Measurements from ENCODE around the gene USP33. TPM values are rescaled to one million over a fixed set of nuclear protein-coding genes. Genes with fewer than 3 reads are reported as not detected.
"Not testable (repeated sequence)": the region's sequence is repeated elsewhere in the genome, so short reads cannot be mapped to it uniquely, and the experiment has no call there.

Gene USP33
- total RNA-seq, 4 donors from 2014 or later, result 54.4 to 94.0 (median 84.6) TPM

- peaks cover 0 to 54% (median 6%) of the 10 kb centered on the region in 3 donors for H3K4me1 ChIP-seq
- peak in 1 of 4 experiments; percentile 28 for TF ChIP-seq CTCF (IDR thresholded peaks at IDR 0.05)
- TF ChIP-seq EP300 (IDR thresholded peaks at IDR 0.05), result no peak
- TF ChIP-seq POLR2AphosphoS5 (IDR thresholded peaks at IDR 0.05), result peak; percentile 41
- TF ChIP-seq POLR2A (IDR thresholded peaks at IDR 0.05), result peak in 1 of 2 donors; percentile 17
- peak within 1 kb of the TSS; percentile 68 to 90 for H3K4me3 ChIP-seq
- H3K9me3 ChIP-seq, result no peaks in the 10 kb centered on the region
- H3K27ac ChIP-seq, result peak within 1 kb of the TSS; percentile 66 to 95 (median 94)
- 1% methylated on average over 11 to 20 of the region's 56 CpGs for WGBS, 2 donors (ENCODE audit: low coverage in 1 of 2)
- no peaks in the 10 kb centered on the region for H3K36me3 ChIP-seq
- peak; percentile 84 for ATAC-seq
- H3K27me3 ChIP-seq, result no peaks in the 10 kb centered on the region
Measured at GRCh38 chr1:77682460-77683159, 77.0 kb downstream of the USP33 start, which contains the start of gene ZZZ3. Gene ZZZ3, minus strand, starts transcription at chr1:77682658. Its CDS starts 49,304 bp downstream, at chr1:77633354.

- Histone ChIP-seq H3K4me1 (peaks cover 0 to 72% (median 6%) of the 10 kb centered on the region in 3 donors), H3K27ac (no peak overlapping the region), H3K4me3 (no peak overlapping the region), H3K9me3 (no peaks in the 10 kb centered on the region), H3K36me3 (no peaks in the 10 kb centered on the region), H3K27me3 (no peaks in the 10 kb centered on the region)
- WGBS, 2 donors (ENCODE audit: low coverage in 1 of 2), result 80% methylated on average over 2 of the region's 2 CpGs; no CpG with 5 or more reads in 1 of the 2 donors
- no peak for TF ChIP-seq POLR2AphosphoS5 (IDR thresholded peaks at IDR 0.05)
- no peak for TF ChIP-seq POLR2A (IDR thresholded peaks at IDR 0.05)
- no peak for TF ChIP-seq CTCF (IDR thresholded peaks at IDR 0.05)
- TF ChIP-seq EP300 (IDR thresholded peaks at IDR 0.05), result no peak
- ATAC-seq, result no peak
Measured at GRCh38 chr1:77680173-77680572, 79.5 kb downstream of the USP33 start.

- Histone ChIP-seq H3K36me3 (no peaks in the 10 kb centered on the region), H3K9me3 (no peaks in the 10 kb centered on the region), H3K27me3 (no peaks in the 10 kb centered on the region), H3K4me1 (peaks cover 0 to 79% (median 6%) of the 10 kb centered on the region in 3 donors), H3K4me3 (no peak overlapping the region), H3K27ac (no peak overlapping the region)
- TF ChIP-seq CTCF (IDR thresholded peaks at IDR 0.05) (no peak), POLR2A (IDR thresholded peaks at IDR 0.05) (no peak), POLR2AphosphoS5 (IDR thresholded peaks at IDR 0.05) (no peak), EP300 (IDR thresholded peaks at IDR 0.05) (no peak)
- no peak for ATAC-seq
- 89% methylated on average over 4 to 5 of the region's 5 CpGs for WGBS, 2 donors (ENCODE audit: low coverage in 1 of 2)
Measured at GRCh38 chr1:77678660-77679610, 80.7 kb downstream of the USP33 start.

GRCh38 chr1:77674807-77675206 lies 84.8 kb downstream of the USP33 start:
- H3K4me1 ChIP-seq, result peaks cover 0 to 86% (median 4%) of the 10 kb centered on the region in 3 donors
- not testable (repeated sequence) for H3K27ac ChIP-seq, H3K9me3 ChIP-seq, H3K36me3 ChIP-seq, ATAC-seq, H3K4me3 ChIP-seq, H3K27me3 ChIP-seq
- 83 to 86% methylated on average over 1 to 2 of the region's 3 CpGs for WGBS, 2 donors (ENCODE audit: low coverage in 1 of 2)

- WGBS, 2 donors (ENCODE audit: low coverage in 1 of 2), result 100% methylated on average over 1 of the region's 1 CpG
- Histone ChIP-seq H3K4me3 (no peak overlapping the region), H3K27ac (no peak overlapping the region), H3K27me3 (no peaks in the 10 kb centered on the region), H3K4me1 (peaks cover 0 to 77% (median 4%) of the 10 kb centered on the region in 3 donors), H3K36me3 (no peaks in the 10 kb centered on the region), H3K9me3 (no peaks in the 10 kb centered on the region)
- no peak for TF ChIP-seq POLR2A (IDR thresholded peaks at IDR 0.05)
- TF ChIP-seq CTCF (IDR thresholded peaks at IDR 0.05), result no peak
- no peak for TF ChIP-seq EP300 (IDR thresholded peaks at IDR 0.05)
- TF ChIP-seq POLR2AphosphoS5 (IDR thresholded peaks at IDR 0.05), result no peak
- no peak for ATAC-seq
Measured at GRCh38 chr1:77673716-77674355, 85.8 kb downstream of the USP33 start.
